ENCODE data around the gene INHA.

The INHA gene

GRCh38 chr2:219559156-219559915 lies 12.8 kb upstream of the INHA start:
- DNase-seq = no peak

DNA sequence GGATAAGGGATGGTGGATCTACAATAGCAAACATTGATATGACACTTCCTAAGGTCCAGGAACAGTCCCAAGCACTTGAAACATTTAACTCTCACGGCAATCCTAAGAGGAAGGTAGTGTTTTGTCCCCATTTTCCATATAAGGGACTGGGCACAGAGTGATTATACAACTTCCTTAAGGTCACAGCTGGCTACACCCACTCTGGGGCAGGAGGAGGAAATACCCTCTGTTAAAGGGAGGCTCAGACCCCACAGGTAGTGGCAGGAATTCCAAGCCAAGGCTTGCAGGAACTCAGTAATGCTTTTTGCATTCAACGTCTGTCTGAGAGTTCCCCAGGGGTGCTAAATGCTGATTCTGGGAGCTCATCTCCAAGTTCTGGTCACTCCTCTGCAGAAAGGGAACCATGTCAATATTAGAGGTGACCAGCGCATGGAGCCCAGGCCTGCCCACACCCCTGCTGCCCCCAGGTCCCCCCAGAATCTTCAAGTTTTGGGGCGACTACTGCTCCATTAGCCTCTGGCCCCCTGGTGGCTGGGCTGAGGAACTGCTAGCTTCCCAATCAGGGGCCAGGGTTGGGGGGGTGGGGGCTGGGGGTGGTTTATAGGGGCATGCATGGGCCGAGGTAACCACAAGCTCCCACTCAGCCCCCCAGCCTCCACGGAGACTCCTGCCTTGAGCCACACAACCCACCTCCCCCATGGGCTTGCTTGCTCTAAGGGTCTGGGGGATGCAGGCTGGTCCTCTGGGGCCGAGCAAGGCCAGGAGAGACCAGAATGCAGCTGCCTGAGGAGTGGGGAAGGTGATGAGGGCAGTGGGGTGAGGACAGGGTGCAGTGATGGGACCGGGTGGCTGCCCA lies 11.8 kb upstream of the INHA start:
- DNase-seq = peak; percentile 28

DNA sequence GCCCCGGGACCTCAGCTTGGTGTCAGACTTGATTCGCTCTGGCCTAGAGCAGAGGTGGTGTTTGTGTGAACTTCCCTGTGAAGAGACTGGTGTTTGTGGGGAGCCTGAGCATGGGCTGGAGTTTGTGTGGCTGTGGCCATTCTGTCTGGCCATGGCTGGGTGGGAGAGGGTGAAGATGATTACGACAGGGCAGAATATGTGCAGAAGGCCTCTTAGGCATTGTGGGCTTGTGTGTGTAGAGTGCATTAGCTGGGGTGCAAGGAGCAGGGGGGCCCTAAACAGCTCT lies 11.3 kb upstream of the INHA start:
- no peak for DNase-seq

GRCh38 chr2:219561179-219562048 lies 10.7 kb upstream of the INHA start:
- no peak for DNase-seq

DNA sequence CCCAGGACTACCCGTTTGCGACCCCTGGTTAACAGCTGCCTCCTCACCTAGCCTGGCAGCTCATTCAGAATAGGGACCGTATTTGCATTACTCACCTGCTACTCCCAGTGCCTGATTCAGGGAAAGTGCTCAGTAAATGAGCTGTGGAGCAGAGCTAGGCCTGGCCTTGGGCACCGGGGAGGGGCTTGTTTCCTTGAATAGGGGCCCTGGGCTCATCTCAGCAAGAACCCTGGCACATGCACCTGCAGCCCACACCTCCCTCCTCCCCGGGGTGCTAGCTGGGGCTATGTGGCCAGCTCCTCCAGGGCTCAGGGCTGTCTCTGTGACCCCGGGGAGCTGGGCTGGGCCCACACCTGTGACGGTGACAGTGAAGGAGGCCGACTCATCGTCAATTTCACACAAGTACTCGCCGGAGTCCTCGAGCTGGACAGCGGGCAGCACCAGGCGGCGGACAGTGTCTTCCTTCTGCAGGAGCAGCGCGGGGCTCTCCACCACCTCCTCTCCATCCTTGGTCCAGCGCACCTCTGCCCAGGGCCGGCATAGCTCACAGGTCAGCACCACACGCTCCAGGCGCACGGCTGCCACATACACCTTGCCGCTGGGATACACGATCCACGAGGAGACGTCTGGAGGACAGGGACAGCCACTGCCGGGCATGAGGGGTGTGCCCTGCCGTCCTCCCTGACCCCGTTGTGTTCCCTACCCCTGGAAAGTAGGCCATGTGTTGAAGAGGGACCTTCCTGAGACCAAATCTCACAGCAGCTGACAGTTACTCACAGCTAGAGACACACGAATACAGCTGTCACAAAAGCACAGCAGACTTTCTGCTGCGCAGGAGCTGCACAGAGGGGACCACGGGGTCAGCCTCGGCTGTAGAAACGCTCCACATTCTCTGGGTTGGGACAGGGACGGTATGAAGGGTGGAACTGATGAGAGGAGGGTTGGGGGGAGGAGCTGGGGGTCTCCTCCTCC lies 9.8 kb upstream of the INHA start:
- DNase-seq = no peak

GRCh38 chr2:219563271-219563928 lies 8.7 kb upstream of the INHA start:
- no peak for DNase-seq

- DNase-seq = no peak
These were observed 6.7 kb upstream of the INHA start for GRCh38 chr2:219565130-219566080.

DNA sequence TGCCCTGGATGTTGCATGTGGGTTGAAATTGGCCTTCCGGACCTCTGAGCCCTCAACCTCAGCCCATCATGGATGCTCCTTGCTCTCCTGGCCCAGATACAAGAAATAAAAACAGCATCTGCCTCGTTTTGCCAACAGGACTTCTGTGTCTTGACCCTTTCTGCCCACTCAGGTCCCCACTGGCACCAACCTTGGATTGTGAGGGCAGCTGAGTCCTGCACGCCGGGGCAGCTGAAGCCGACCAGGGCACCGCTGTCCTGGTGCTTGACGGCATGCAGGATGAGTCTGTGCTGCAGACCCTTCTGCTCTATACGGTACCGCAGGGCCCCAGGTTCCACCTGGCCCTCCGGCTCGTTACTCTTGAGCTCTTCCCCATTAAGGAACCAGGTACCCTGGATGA lies 5.5 kb upstream of the INHA start:
- no peak for DNase-seq

DNA sequence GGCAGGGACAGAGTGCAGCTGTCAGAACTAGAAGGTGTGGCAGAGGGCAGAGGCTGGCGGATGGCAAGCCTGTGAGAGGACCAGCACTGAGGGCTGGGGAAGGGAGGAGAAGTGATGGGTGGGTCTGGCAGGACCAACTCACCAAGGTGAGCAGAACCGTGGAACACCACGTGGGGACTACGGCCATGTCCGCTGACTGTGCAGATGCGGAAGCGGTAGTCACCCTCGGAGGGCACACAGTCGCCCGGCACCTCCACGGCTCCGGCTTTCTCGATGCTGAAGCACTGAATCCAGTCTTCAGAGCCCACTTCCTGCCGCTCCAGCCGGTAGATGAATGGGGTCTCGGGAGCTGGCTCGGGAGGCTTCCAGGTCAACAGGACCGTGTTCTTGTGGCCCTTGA lies 5.0 kb upstream of the INHA start:
- DNase-seq = no peak

GRCh38 chr2:219567791-219568361 lies 4.2 kb upstream of the INHA start:
- DNase-seq = no peak

DNA sequence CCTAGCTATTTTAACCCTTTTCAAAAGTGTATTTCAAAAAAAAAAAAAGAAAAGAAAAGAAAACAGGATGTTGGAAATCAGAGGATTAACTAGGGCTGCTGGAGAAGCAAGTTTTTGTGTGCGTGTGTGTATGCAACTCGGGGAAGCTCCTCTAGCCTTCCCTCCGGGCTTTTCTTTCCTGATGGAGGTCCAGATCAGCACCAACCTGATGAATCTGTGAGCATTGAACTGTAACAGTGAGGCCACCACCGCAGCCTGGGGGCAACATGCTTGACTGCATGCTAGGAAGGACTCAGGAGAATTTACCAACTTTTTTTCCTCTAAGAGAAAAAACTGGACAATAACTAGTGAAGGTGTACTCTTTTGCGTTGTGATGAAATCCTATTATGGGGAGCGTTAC lies 3.1 kb upstream of the INHA start:
- DNase-seq = no peak

DNA sequence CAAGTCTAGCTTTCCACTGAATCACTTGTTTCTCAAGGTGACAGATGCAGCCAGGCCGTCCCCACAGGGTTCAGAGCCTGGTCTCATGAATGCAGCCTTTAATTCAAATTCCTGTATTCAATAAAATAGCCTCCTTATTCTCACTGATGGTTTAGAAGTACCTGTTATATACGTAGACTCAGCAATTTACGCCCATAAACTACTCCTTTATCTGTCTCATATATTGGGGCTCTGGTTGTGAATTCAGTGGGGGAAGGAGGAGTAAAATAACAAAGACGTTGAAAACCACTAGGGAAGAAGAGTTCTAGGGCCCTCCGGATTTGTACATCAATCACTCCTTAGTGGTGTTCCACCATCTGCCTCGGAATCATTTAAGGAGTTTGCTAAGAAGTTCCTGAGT lies 2.5 kb upstream of the INHA start:
- DNase-seq = no peak

GRCh38 chr2:219570194-219570923 lies 1.8 kb upstream of the INHA start:
- no peak for DNase-seq

DNA sequence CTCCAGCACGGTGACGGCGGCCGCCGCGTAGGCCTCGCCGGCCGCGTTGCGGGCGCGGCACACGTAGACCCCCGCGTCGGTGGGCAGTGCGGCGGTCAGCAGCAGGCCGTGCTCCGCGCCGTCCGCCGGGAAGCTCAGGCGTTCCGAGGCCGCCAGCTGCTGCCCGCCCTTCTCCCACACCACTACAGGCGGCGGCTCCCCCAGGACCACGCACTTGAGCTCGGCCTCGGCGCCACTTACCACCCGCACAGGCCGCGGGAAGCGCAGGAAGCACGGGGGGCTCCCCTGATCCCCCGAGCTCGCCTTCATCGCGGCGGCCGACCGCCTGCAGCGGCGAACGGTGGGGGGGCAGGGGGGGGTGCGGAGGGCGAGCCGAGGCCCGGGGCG lies 1.2 kb upstream of the INHA start:
- DNase-seq = no peak

DNA sequence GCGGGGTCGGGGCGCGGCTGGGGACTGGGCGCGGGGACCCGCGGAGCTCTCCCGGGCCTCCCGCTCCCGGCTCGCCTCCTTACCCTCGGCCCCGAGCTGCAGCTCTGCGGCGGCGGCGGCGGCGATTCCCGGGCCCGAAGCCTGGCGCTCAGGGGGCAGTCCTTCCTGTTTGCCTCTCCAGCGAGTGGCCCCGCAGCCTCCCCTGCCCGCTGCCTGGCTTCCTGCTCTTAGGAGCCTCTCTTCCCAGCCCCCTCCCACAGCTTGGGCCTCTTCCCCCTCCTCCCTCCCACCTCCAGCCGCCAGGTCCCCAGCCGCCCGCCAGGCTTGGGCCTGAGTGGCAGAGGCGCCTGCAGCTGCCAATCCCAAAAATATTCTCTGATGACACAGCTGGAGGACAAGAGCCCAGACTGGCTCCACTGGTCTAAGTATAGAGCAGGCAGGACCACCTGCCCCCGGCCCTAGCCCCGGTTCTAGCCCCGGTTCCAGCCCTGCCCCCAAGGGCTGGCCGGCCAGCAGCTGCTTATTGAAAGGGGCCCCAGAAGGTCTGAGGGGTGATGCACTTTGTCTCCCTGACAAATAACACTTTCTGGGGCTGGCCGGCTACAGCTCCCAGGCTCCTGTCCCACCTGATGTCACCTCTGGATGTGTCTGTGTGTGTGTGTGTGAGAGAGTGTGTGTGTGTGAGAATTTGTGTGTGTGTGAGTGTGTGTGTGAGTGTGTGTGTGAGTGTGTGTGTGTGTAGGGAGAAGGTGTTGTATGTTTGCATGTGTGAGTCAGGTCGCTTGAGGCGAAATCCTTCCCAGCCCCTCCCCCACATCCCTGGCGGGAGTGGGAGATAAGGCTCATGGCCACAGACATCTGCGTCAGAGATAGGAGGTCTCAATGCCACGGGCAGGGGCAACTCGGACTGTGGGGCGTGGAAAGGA lies 536 bp upstream of the INHA start, which contains the start of gene OBSL1:
Gene OBSL1, minus strand, starts transcription at position 229 of the 926 bp plus-strand sequence. CDS start 307 bp downstream, outside the sequence.
- no peak for DNase-seq

DNA sequence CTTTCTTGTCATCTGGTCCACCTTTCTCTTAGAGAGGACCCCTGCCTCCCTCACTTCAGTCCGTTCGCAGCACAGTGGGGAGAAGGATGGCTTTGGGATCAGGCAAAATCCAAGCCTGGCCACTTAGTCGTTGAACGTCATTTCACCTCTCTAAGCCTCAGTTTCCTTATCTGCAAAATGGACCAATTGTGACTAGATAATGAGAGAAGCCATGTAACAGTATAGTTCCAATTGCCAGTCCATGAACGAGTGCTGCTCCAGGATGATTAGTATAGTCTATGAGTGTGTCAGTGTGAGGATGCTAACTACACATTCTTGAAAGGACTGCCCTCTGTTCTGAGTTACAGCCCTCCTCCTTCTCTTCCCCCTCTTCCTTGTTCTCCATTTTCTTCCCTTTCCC lies 1.1 kb downstream of the INHA start:
- no peak for DNase-seq

GRCh38 chr2:219574484-219575311 lies 2.6 kb downstream of the INHA start:
- DNase-seq = no peak

All from stimulated activated CD4-positive, alpha-beta T cell treated with anti-CD3 and anti-CD28 coated beads, Interleukin-4, amount 100 ng/mL, for 1 hour (primary cell).